HepG2 (cell line): ENCODE measurements around the gene CCND1. TPM values are rescaled to one million over a fixed set of nuclear protein-coding genes. Genes with fewer than 3 reads are reported as not detected.

Experiments used
- KAT7 ChIP-seq: IDR thresholded peaks from 2 replicates; pipeline ENCODE4 v1.6.1; 2018; ENCODE audit warnings: borderline replicate concordance, missing compliant biosample characterization
- PHF20 ChIP-seq: sonication (generic); formaldehyde crosslinking; IDR thresholded peaks from 2 replicates; pipeline ENCODE4 v1.5.0; 2020; ENCODE audit warnings: mild to moderate bottlenecking, missing genetic modification reagents
- ZNF326 ChIP-seq: sonication (generic); formaldehyde crosslinking; IDR thresholded peaks from 2 replicates; pipeline ENCODE4 v1.4.0; 2020; ENCODE audit warnings: missing genetic modification reagents, borderline replicate concordance
- ZNF460 ChIP-seq: sonication (generic); formaldehyde crosslinking; IDR thresholded peaks from 2 replicates; pipeline ENCODE4 v1.5.1; 2020; ENCODE audit warnings: missing genetic modification reagents, mild to moderate bottlenecking, borderline replicate concordance
- ZNF672 ChIP-seq: sonication (generic); formaldehyde crosslinking; IDR thresholded peaks from 2 replicates; pipeline ENCODE4 v1.8.1; 2022; ENCODE audit warnings: missing genetic modification reagents
- ZNF747 ChIP-seq: sonication (generic); formaldehyde crosslinking; IDR thresholded peaks from 2 replicates; pipeline ENCODE4 v1.8.1; 2023; ENCODE audit warnings: missing genetic modification reagents, mild to moderate bottlenecking, borderline replicate concordance
- polyA plus RNA-seq, 8 experiments: library from polyadenylated mRNA; depleted of rRNA in 3 of 8; stranded (reverse) in 7 of 8; unstranded in 1 of 8; fragments of >200 nt; fragmentation: Illumina TruSeq in 4 of 8; extraction: Trizol in 4 of 8; gene quantifications; 2 replicates each; pipeline versions ENCODE4 v1.2.1 to v1.2.3, GENCODE V29; 2011 to 2016; ENCODE audit warnings: low read depth in 4 of 8, missing spikeins in 1 of 8, mixed read lengths in 1 of 8; ENCODE audit not compliant: insufficient read depth in 1 of 8
- total RNA-seq, 5 experiments: library from RNA; depleted of rRNA; stranded (reverse); fragments of >200 nt; fragmentation: Illumina TruSeq; extraction: Trizol; gene quantifications; 2 replicates each; pipeline ENCODE4 v1.2.3, GENCODE V29; 2016; ENCODE audit warnings: low read depth in 1 of 5
- TF ChIP-seq, protein P1 (sequence below): sonication (generic); formaldehyde crosslinking; IDR thresholded peaks from 2 replicates; pipeline ENCODE4 v1.4.0; 2020; ENCODE audit warnings: low read depth, missing genetic modification reagents
- TF ChIP-seq, protein P2 (sequence below): sonication (generic); formaldehyde crosslinking; conservative IDR thresholded peaks from 2 replicates; pipeline ENCODE4 v1.4.0; 2020; ENCODE audit warnings: missing genetic modification reagents
- TF ChIP-seq, protein P3 (sequence below): sonication (generic); IDR thresholded peaks from 2 replicates; pipeline ENCODE4 v1.6.1; 2016; ENCODE audit warnings: low read depth, borderline replicate concordance
- TF ChIP-seq, protein P4 (sequence below): sonication (generic); formaldehyde crosslinking; conservative IDR thresholded peaks from 2 replicates; pipeline ENCODE4 v1.4.0; 2020; ENCODE audit warnings: missing genetic modification reagents
- TF ChIP-seq, protein P5 (sequence below): sonication (generic); formaldehyde crosslinking; IDR thresholded peaks from 2 replicates; pipeline ENCODE4 v1.5.1; 2020; ENCODE audit warnings: mild to moderate bottlenecking, missing genetic modification reagents, moderate library complexity
- TF ChIP-seq, protein P6 (sequence below): sonication (generic); formaldehyde crosslinking; IDR thresholded peaks from 2 replicates; pipeline ENCODE4 v1.4.0; 2020; ENCODE audit warnings: missing genetic modification reagents

CCND1 gene
- total and polyA plus RNA-seq, 2 of the 13 experiments (the other 11 are each of a cell fraction or from before 2014, with no cell fraction given): 107 to 136 TPM

DNA sequence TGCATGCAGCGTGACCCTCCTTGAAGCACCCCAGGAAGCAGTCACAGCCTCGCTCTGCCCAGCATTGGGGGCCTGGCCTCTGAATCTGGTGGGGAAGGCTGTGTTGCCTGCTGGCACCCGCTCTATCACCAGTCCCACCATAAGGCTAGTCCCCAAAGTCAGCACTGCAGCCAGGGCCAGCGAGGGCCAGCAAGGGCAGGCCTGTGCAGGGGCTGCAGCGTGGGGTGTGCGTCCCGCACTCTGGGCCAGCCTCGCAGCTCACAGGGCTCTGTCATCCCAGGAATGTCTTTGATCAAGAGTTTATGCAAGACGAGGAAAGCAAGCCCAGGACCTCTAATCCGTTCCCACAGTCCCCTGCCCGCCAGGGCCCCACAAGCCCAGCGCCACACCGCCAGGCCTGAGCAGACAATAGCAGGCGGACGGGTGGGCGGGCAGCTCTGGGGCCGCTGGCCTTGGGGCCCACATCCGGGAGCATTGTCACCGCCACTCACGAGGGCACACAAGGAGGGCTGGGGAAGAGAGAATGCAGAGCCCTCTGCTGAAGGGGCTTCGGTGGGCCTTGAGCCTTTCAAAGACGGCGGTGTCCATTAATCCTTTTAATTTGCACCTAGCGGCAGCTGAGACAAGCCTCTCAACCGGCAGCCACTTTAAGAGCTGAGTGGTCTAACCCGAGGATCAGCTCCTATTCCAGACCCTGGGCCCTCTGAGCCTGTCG, 17.1 kb downstream of the CCND1 start (continued):
- TF ChIP-seq, protein P1, sequence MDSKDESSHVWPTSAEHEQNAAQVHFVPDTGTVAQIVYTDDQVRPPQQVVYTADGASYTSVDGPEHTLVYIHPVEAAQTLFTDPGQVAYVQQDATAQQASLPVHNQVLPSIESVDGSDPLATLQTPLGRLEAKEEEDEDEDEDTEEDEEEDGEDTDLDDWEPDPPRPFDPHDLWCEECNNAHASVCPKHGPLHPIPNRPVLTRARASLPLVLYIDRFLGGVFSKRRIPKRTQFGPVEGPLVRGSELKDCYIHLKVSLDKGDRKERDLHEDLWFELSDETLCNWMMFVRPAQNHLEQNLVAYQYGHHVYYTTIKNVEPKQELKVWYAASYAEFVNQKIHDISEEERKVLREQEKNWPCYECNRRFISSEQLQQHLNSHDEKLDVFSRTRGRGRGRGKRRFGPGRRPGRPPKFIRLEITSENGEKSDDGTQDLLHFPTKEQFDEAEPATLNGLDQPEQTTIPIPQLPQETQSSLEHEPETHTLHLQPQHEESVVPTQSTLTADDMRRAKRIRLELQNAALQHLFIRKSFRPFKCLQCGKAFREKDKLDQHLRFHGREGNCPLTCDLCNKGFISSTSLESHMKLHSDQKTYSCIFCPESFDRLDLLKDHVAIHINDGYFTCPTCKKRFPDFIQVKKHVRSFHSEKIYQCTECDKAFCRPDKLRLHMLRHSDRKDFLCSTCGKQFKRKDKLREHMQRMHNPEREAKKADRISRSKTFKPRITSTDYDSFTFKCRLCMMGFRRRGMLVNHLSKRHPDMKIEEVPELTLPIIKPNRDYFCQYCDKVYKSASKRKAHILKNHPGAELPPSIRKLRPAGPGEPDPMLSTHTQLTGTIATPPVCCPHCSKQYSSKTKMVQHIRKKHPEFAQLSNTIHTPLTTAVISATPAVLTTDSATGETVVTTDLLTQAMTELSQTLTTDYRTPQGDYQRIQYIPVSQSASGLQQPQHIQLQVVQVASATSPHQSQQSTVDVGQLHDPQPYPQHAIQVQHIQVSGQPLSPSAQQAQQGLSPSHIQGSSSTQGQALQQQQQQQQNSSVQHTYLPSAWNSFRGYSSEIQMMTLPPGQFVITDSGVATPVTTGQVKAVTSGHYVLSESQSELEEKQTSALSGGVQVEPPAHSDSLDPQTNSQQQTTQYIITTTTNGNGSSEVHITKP (CRISPR knock-in tag): peak; percentile 56; the same call in 1 of the 2 replicates
- TF ChIP-seq ZNF326 (CRISPR knock-in tag) (no peak), ZNF460 (no peak; the same call in 1 of the 2 replicates), KAT7 (CRISPR knock-in tag) (0 out of 2 replicates have a peak, but pooled peaks have one; percentile 37), ZNF747 (CRISPR knock-in tag) (peak; percentile 94; the same call in 1 of the 2 replicates), PHF20 (peak; percentile 55; the same call in 1 of the 2 replicates), ZNF672 (CRISPR knock-in tag) (no peak)
- TF ChIP-seq, protein P2, sequence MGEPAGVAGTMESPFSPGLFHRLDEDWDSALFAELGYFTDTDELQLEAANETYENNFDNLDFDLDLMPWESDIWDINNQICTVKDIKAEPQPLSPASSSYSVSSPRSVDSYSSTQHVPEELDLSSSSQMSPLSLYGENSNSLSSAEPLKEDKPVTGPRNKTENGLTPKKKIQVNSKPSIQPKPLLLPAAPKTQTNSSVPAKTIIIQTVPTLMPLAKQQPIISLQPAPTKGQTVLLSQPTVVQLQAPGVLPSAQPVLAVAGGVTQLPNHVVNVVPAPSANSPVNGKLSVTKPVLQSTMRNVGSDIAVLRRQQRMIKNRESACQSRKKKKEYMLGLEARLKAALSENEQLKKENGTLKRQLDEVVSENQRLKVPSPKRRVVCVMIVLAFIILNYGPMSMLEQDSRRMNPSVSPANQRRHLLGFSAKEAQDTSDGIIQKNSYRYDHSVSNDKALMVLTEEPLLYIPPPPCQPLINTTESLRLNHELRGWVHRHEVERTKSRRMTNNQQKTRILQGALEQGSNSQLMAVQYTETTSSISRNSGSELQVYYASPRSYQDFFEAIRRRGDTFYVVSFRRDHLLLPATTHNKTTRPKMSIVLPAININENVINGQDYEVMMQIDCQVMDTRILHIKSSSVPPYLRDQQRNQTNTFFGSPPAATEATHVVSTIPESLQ (CRISPR knock-in tag): no peak
- TF ChIP-seq, protein P3, sequence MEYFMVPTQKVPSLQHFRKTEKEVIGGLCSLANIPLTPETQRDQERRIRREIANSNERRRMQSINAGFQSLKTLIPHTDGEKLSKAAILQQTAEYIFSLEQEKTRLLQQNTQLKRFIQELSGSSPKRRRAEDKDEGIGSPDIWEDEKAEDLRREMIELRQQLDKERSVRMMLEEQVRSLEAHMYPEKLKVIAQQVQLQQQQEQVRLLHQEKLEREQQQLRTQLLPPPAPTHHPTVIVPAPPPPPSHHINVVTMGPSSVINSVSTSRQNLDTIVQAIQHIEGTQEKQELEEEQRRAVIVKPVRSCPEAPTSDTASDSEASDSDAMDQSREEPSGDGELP: peak; percentile 63; the same call in 1 of the 2 replicates
- TF ChIP-seq, protein P4, sequence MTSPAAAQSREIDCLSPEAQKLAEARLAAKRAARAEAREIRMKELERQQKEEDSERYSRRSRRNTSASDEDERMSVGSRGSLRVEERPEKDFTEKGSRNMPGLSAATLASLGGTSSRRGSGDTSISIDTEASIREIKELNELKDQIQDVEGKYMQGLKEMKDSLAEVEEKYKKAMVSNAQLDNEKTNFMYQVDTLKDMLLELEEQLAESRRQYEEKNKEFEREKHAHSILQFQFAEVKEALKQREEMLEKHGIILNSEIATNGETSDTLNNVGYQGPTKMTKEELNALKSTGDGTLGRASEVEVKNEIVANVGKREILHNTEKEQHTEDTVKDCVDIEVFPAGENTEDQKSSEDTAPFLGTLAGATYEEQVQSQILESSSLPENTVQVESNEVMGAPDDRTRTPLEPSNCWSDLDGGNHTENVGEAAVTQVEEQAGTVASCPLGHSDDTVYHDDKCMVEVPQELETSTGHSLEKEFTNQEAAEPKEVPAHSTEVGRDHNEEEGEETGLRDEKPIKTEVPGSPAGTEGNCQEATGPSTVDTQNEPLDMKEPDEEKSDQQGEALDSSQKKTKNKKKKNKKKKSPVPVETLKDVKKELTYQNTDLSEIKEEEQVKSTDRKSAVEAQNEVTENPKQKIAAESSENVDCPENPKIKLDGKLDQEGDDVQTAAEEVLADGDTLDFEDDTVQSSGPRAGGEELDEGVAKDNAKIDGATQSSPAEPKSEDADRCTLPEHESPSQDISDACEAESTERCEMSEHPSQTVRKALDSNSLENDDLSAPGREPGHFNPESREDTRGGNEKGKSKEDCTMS (CRISPR knock-in tag): no peak
- TF ChIP-seq, protein P5, sequence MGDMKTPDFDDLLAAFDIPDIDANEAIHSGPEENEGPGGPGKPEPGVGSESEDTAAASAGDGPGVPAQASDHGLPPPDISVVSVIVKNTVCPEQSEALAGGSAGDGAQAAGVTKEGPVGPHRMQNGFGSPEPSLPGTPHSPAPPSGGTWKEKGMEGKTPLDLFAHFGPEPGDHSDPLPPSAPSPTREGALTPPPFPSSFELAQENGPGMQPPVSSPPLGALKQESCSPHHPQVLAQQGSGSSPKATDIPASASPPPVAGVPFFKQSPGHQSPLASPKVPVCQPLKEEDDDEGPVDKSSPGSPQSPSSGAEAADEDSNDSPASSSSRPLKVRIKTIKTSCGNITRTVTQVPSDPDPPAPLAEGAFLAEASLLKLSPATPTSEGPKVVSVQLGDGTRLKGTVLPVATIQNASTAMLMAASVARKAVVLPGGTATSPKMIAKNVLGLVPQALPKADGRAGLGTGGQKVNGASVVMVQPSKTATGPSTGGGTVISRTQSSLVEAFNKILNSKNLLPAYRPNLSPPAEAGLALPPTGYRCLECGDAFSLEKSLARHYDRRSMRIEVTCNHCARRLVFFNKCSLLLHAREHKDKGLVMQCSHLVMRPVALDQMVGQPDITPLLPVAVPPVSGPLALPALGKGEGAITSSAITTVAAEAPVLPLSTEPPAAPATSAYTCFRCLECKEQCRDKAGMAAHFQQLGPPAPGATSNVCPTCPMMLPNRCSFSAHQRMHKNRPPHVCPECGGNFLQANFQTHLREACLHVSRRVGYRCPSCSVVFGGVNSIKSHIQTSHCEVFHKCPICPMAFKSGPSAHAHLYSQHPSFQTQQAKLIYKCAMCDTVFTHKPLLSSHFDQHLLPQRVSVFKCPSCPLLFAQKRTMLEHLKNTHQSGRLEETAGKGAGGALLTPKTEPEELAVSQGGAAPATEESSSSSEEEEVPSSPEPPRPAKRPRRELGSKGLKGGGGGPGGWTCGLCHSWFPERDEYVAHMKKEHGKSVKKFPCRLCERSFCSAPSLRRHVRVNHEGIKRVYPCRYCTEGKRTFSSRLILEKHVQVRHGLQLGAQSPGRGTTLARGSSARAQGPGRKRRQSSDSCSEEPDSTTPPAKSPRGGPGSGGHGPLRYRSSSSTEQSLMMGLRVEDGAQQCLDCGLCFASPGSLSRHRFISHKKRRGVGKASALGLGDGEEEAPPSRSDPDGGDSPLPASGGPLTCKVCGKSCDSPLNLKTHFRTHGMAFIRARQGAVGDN (CRISPR knock-in tag): peak; percentile 99
- TF ChIP-seq, protein P6, sequence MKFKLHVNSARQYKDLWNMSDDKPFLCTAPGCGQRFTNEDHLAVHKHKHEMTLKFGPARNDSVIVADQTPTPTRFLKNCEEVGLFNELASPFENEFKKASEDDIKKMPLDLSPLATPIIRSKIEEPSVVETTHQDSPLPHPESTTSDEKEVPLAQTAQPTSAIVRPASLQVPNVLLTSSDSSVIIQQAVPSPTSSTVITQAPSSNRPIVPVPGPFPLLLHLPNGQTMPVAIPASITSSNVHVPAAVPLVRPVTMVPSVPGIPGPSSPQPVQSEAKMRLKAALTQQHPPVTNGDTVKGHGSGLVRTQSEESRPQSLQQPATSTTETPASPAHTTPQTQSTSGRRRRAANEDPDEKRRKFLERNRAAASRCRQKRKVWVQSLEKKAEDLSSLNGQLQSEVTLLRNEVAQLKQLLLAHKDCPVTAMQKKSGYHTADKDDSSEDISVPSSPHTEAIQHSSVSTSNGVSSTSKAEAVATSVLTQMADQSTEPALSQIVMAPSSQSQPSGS: peak; percentile 90; the same call in 1 of the 2 replicates
